GM18511 (cell line): Measurements from ENCODE around the gene EEPD1.
"Not testable (repeated sequence)": the region's sequence is repeated elsewhere in the genome, so short reads cannot be mapped to it uniquely, and the experiment has no call there.

ENCODE experiments used
- ATAC-seq: cut with Tn5 transposase; IDR thresholded peaks from one replicate; pipeline ENCODE4 v1.9.1; 2021; ENCODE audit warnings: mild to moderate bottlenecking, moderate library complexity; ENCODE audit not compliant: unreplicated experiment

The EEPD1 gene

GRCh38 chr7:36313607-36314006 lies 160.6 kb downstream of the EEPD1 start:
- no peak for ATAC-seq

- ATAC-seq: no peak
Measured at GRCh38 chr7:36314491-36314890, 161.4 kb downstream of the EEPD1 start.

GRCh38 chr7:36315309-36315944 lies 162.4 kb downstream of the EEPD1 start:
- ATAC-seq: no peak

GRCh38 chr7:36316319-36316718 lies 163.3 kb downstream of the EEPD1 start:
- ATAC-seq: no peak

- no peak for ATAC-seq
Measured at GRCh38 chr7:36317276-36317675, 164.2 kb downstream of the EEPD1 start.

GRCh38 chr7:36318116-36318515 lies 165.1 kb downstream of the EEPD1 start:
- ATAC-seq: no peak

GRCh38 chr7:36321284-36321683 lies 168.2 kb downstream of the EEPD1 start:
- not testable (repeated sequence) for ATAC-seq

- no peak for ATAC-seq
Measured at GRCh38 chr7:36336390-36336789, 183.3 kb downstream of the EEPD1 start.

- ATAC-seq: no peak
Measured at GRCh38 chr7:36338256-36338655, 185.2 kb downstream of the EEPD1 start.

GRCh38 chr7:36343548-36343947 lies 190.5 kb downstream of the EEPD1 start:
- ATAC-seq: no peak

GRCh38 chr7:36344622-36345021 lies 191.6 kb downstream of the EEPD1 start:
- no peak for ATAC-seq

GRCh38 chr7:36346260-36346831 lies 193.3 kb downstream of the EEPD1 start:
- ATAC-seq: no peak

GRCh38 chr7:36348256-36348655 lies 195.2 kb downstream of the EEPD1 start:
- no peak for ATAC-seq

- ATAC-seq: no peak
Measured at GRCh38 chr7:36348771-36349170, 195.7 kb downstream of the EEPD1 start.

GRCh38 chr7:36349626-36350025 lies 196.6 kb downstream of the EEPD1 start:
- ATAC-seq: no peak
